OCI-LY7 (cell line): ENCODE measurements around the gene DGKE.

ENCODE experiments used
- EZH2phosphoT487 ChIP-seq: fragments of 200-600 bp; sonication (generic); IDR thresholded peaks from 2 replicates; pipeline ENCODE4 v1.6.1; 2018; ENCODE audit warnings: low read depth, borderline replicate concordance, mild to moderate bottlenecking, mixed run types, antibody characterized with exemption, low read length, moderate library complexity, mixed read lengths
- TF ChIP-seq, protein P1 (sequence below): fragments of 200-600 bp; sonication (generic); conservative IDR thresholded peaks from 2 replicates; pipeline ENCODE4 v1.5.1; 2014; ENCODE audit warnings: mild to moderate bottlenecking, antibody characterized with exemption, low read length, moderate library complexity, mixed read lengths

DNA sequence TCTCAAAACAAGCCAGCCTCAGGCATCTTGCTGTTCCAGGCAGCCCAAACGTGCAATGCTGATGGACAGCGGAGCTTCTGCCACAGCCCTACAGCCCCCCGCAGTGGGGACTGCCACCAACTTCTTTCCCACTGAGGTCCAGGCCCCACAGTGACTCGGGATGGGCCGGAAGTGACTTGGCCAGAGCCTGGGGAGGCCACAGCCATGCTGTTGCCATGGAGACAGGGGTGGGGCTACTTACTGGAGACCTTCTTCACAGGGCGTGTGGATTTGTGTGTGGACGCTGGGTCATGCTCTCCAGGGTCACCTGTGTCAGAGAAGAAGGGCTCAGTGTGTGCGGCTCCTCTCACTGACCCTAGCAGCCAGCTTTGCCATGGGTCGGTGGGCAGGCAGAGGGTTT, 64.9 kb downstream of the DGKE start:
- TF ChIP-seq, protein P1, sequence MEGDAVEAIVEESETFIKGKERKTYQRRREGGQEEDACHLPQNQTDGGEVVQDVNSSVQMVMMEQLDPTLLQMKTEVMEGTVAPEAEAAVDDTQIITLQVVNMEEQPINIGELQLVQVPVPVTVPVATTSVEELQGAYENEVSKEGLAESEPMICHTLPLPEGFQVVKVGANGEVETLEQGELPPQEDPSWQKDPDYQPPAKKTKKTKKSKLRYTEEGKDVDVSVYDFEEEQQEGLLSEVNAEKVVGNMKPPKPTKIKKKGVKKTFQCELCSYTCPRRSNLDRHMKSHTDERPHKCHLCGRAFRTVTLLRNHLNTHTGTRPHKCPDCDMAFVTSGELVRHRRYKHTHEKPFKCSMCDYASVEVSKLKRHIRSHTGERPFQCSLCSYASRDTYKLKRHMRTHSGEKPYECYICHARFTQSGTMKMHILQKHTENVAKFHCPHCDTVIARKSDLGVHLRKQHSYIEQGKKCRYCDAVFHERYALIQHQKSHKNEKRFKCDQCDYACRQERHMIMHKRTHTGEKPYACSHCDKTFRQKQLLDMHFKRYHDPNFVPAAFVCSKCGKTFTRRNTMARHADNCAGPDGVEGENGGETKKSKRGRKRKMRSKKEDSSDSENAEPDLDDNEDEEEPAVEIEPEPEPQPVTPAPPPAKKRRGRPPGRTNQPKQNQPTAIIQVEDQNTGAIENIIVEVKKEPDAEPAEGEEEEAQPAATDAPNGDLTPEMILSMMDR: no peak
- TF ChIP-seq EZH2phosphoT487: no peak
